MCF 10A (cell line): Measurements from ENCODE around the gene LITAF. TPM values are rescaled to one million over a fixed set of nuclear protein-coding genes. Genes with fewer than 3 reads are reported as not detected.

ENCODE experiments used
- Bru-seq: library from RNA; stranded (reverse); fragments of 400-500 nt; gene quantifications from one replicate; lab custom pipeline; 2021; lab: Mats Ljungman, UMichigan
- BruChase-seq, 2 experiments: library from RNA; stranded (reverse); fragments of 400-500 nt; gene quantifications; one replicate each; lab custom pipeline; 2021; lab: Mats Ljungman, UMichigan
- BruUV-seq: library from RNA; stranded (reverse); fragments of 400-500 nt; replicated peaks from 2 replicates; lab custom pipeline; 2021; lab: Mats Ljungman, UMichigan
- CTCF ChIA-PET: fragments of 300-600 bp; sonication (Branson Sonifier 250); formaldehyde crosslinking; extraction: SDS; loops from one replicate; lab custom pipeline; 2021; ENCODE audit warnings: antibody characterized with exemption, inconsistent platforms; lab: Yijun Ruan, JAX
- POLR2A ChIA-PET: fragments of 300-600, 350-650 bp; sonication (Branson Sonifier 250); formaldehyde crosslinking; extraction: SDS; loops from one replicate; lab custom pipeline; 2020; ENCODE audit warnings: antibody characterized with exemption, inconsistent platforms; lab: Yijun Ruan, JAX
- DNase-seq: peaks from one replicate; pipeline ENCODE4 v3.0.0-alpha.2; 2018; ENCODE audit not compliant: unreplicated experiment
- H3K27ac Mint-ChIP-seq: one replicate; pipeline ENCODE4 v1.8.0; 2022; ENCODE audit warnings: mild to moderate bottlenecking, low read depth, mixed read lengths; ENCODE audit not compliant: unreplicated experiment
- H3K27me3 Mint-ChIP-seq: one replicate; pipeline ENCODE4 v1.8.0; 2022; ENCODE audit warnings: mixed read lengths; ENCODE audit not compliant: insufficient read depth, unreplicated experiment
- H3K36me3 Mint-ChIP-seq: one replicate; pipeline ENCODE4 v1.8.0; 2022; ENCODE audit warnings: mild to moderate bottlenecking, moderate library complexity, mixed read lengths; ENCODE audit not compliant: insufficient read depth, unreplicated experiment
- H3K4me1 Mint-ChIP-seq: one replicate; pipeline ENCODE4 v1.8.0; 2022; ENCODE audit warnings: mixed read lengths; ENCODE audit not compliant: insufficient read depth, unreplicated experiment
- H3K4me3 Mint-ChIP-seq: one replicate; pipeline ENCODE4 v1.8.0; 2022; ENCODE audit warnings: mild to moderate bottlenecking, moderate library complexity, mixed read lengths; ENCODE audit not compliant: unreplicated experiment
- H3K9me3 Mint-ChIP-seq: one replicate; pipeline ENCODE4 v1.8.0; 2022; ENCODE audit warnings: mixed read lengths; ENCODE audit not compliant: unreplicated experiment
- CTCF ChIP-seq: fragments of 200-600 bp; IDR thresholded peaks from one replicate; pipeline ENCODE4 v1.8.0; 2022; ENCODE audit warnings: antibody characterized with exemption, mild to moderate bottlenecking; ENCODE audit not compliant: unreplicated experiment
- intact Hi-C: fragments of 100-400 bp; cut with micrococcal nuclease; formaldehyde crosslinking; loops from 2 replicates; pipeline ENCODE4 v1.14.1; 2022
- long read RNA-seq: library from polyadenylated mRNA; stranded (forward); transcript quantifications from one replicate; pipeline ENCODE4 v2.0.0, GENCODE V29; 2022
- total RNA-seq: library from RNA; stranded (reverse); gene quantifications from 2 replicates; pipeline ENCODE4 v1.2.3, GENCODE V29; 2022

The LITAF gene
- total RNA-seq (120 and 161 TPM in 2 replicates), Bru-seq, nascent RNA (percentile 69 among the genes with signal in this experiment), BruChase-seq, experiment 1, labeled RNA remaining after a 6-hour chase (percentile 87 among the genes with signal in this experiment), BruChase-seq, experiment 2, labeled RNA remaining after a 2-hour chase (percentile 77 among the genes with signal in this experiment)
- long read RNA-seq, transcript LITAF-205 (4 exons, 1,118 nt), result minor isoform, 26 of 385 reads
- long read RNA-seq, transcript LITAF-221 (4 exons, 2,467 nt), result major isoform, 271 of 385 reads
- long read RNA-seq, partial matches to known transcripts, result 54 of 385 reads
- long read RNA-seq, other reads (novel, unspliced or antisense), result 31 of 385 reads

DNA sequence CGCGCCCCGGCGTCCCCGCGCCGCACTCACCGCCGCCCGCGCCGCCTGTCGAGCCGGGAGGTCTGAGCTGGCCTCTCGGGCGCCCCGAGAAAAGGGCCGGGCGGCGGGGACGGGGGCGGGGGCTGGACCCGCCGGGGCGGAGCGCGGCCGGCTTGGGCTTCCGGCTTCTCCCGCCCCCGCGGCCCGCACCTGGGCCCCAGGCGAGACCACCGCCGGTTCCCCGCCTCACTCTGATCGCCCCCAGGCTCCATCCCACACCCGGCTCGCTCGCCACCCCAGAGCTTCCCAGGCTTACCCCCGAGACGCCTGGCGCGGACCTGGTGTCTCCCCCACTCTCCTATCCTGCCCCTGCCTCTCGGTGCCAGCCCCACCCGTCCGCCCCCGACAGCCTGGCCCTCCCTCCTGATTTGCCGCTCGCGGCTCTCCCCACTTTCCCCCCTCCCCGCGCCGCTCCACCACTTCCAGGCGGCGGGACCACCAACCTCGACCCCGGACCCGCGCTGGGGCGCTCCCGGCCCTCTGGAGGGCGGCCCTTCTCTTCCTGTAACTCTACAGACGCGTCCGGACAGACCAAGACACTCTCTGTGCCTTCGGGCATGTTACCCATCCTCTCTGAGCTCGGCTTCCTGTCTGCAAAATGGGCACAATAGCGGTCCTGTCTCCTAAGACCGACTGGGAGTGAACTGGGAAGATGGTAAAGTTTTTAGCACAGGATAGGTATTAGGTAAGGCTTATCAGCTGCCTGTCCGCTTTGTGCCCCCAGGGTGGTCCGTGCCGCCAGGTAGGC, at the start of gene LITAF:
Gene LITAF (minus strand): TSS at position 64 of the 787 bp plus-strand sequence. CDS start 30,189 bp downstream, outside the sequence.
- ChIA-PET CTCF (interaction anchor here (0.6 to 1.8 kb wide), 8 partner anchors 12 to 203 kb away, joined by 3 to 5 read pairs (median 4); no protein-coding TSS in a partner anchor), POLR2A (interaction anchor here (0.5 to 3.1 kb wide), 21 partner anchors 8 to 240 kb away, joined by 3 to 32 read pairs (median 4); no protein-coding TSS in a partner anchor)
- intact Hi-C loops, result no loop called here
- H3K4me3 Mint-ChIP-seq, result peak within 1 kb of the TSS; percentile 84
- peak; percentile 66 for DNase-seq
- H3K36me3 Mint-ChIP-seq, result peaks cover 6% of the 10 kb centered on the region
- peaks cover 31% of the 10 kb centered on the region for H3K4me1 Mint-ChIP-seq
- BruUV-seq, result no TSS peak
- no peaks in the 10 kb centered on the region for H3K9me3 Mint-ChIP-seq
- H3K27ac Mint-ChIP-seq, result peak within 1 kb of the TSS; percentile 96
- H3K27me3 Mint-ChIP-seq, result no peaks in the 10 kb centered on the region
- TF ChIP-seq CTCF, result no peak

GRCh38 chr16:11636172-11636721, 49.5 kb upstream of the LITAF start:
- Mint-ChIP-seq H3K4me1 (peaks cover 21% of the 10 kb centered on the region), H3K4me3 (no peak overlapping the region), H3K9me3 (no peaks in the 10 kb centered on the region), H3K36me3 (peaks cover 5% of the 10 kb centered on the region), H3K27me3 (no peaks in the 10 kb centered on the region), H3K27ac (no peak overlapping the region)
- intact Hi-C loops, result no loop called here
- DNase-seq, result peak; percentile 75
- no peak for TF ChIP-seq CTCF
- no TSS peak for BruUV-seq
- ChIA-PET CTCF (interaction anchor here (0.6 to 1.2 kb wide), 11 partner anchors 23 to 603 kb away, joined by 3 to 6 read pairs (median 4); no protein-coding TSS in a partner anchor), POLR2A (interaction anchor here (0.7 to 1.6 kb wide), 9 partner anchors 9 to 229 kb away, joined by 3 to 15 read pairs (median 3); no protein-coding TSS in a partner anchor)

DNA sequence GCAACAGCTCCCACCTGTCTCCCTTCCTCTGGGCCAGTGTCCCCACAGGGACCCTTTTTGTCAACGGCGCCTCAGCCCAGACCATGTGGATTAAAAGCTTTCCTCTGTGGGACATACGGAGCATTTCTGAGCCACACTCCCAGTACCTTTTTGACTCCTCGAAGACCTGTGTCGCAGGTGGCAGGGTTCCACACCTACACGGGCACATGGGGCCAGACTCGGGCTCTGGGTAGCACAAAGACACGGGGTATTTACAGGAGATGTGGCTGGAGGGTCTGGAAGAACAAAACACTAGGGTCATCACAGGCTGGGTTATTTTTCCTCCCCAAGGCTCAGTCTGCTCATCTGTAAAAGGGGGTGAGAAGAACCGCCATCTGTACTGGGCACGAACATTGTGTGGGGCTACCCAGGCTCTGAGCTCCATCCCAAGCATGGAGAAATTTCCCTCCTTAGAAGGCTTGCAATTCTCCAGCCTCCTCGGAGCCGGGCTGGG, 49.0 kb upstream of the LITAF start:
- TF ChIP-seq CTCF, result no peak
- CTCF ChIA-PET, result interaction anchor here (0.6 to 1.2 kb wide), 6 partner anchors 24 to 433 kb away, joined by 3 to 6 read pairs (median 4); no protein-coding TSS in a partner anchor
- no peaks in the 10 kb centered on the region for H3K27me3 Mint-ChIP-seq
- peaks cover 17% of the 10 kb centered on the region for H3K4me1 Mint-ChIP-seq
- H3K9me3 Mint-ChIP-seq, result no peaks in the 10 kb centered on the region
- intact Hi-C loops, result no loop called here
- POLR2A ChIA-PET, result interaction anchor here (0.8 to 1.6 kb wide), 7 partner anchors 8 to 229 kb away, joined by 3 to 15 read pairs (median 3); no protein-coding TSS in a partner anchor
- H3K4me3 Mint-ChIP-seq, result no peak overlapping the region
- BruUV-seq, result no TSS peak
- DNase-seq, result no peak
- H3K36me3 Mint-ChIP-seq, result no peaks in the 10 kb centered on the region
- no peak overlapping the region for H3K27ac Mint-ChIP-seq
